GM23338 (cell line): Measurements from ENCODE around the gene OR5AK2. TPM values are rescaled to one million over a fixed set of nuclear protein-coding genes. Genes with fewer than 3 reads are reported as not detected.

Experiments
- ATAC-seq: fragments of 200-7000 bp; cut with Tn5 transposase; 3 replicates; pipeline ENCODE4 v1.9.1; 2020
- DNase-seq: peaks from one replicate; pipeline ENCODE4 v3.0.0-alpha.2; 2015; ENCODE audit warnings: low spot score
- H2AFZ ChIP-seq: fragments of 200-600 bp; sonication (generic); 2 replicates; pipeline ENCODE4 v1.8.0; 2016; ENCODE audit warnings: antibody characterized with exemption, mild to moderate bottlenecking, moderate library complexity
- H3F3A ChIP-seq: fragments of 200-600 bp; sonication (generic); replicated peaks from 2 replicates; pipeline ENCODE4 v1.8.0; 2017; ENCODE audit warnings: antibody characterized with exemption, mixed run types, low read depth
- H3K27ac ChIP-seq: fragments of 200-600 bp; sonication (generic); 2 replicates; pipeline ENCODE4 v1.6.1; 2016; ENCODE audit warnings: low read depth
- H3K27me3 ChIP-seq: fragments of 200-600 bp; sonication (generic); 2 replicates; pipeline ENCODE4 v1.8.0; 2016; ENCODE audit warnings: mild to moderate bottlenecking, mixed run types, moderate library complexity; ENCODE audit not compliant: insufficient read depth
- H3K36me3 ChIP-seq: fragments of 200-600 bp; sonication (generic); 2 replicates; pipeline ENCODE4 v1.8.0; 2016; ENCODE audit warnings: mild to moderate bottlenecking; ENCODE audit not compliant: insufficient read depth
- H3K4me1 ChIP-seq: fragments of 200-600 bp; sonication (generic); 2 replicates; pipeline ENCODE4 v1.8.0; 2016; ENCODE audit warnings: mild to moderate bottlenecking, moderate library complexity; ENCODE audit not compliant: insufficient read depth
- H3K4me2 ChIP-seq: fragments of 200-600 bp; sonication (generic); 2 replicates; pipeline ENCODE4 v1.7.1; 2017; ENCODE audit warnings: mixed run types
- H3K4me3 ChIP-seq: fragments of 200-600 bp; sonication (generic); 2 replicates; pipeline ENCODE4 v1.6.1; 2016; ENCODE audit warnings: mixed run types
- H3K79me2 ChIP-seq: fragments of 200-600 bp; sonication (generic); replicated peaks from 2 replicates; pipeline ENCODE4 v1.8.0; 2017; ENCODE audit warnings: mild to moderate bottlenecking; ENCODE audit not compliant: insufficient read depth
- H3K9me2 ChIP-seq: fragments of 200-600 bp; sonication (generic); 2 replicates; pipeline ENCODE4 v1.8.0; 2017; ENCODE audit not compliant: insufficient read depth
- H4K20me1 ChIP-seq: fragments of 200-600 bp; sonication (generic); replicated peaks from 2 replicates; pipeline ENCODE4 v1.8.0; 2017; ENCODE audit warnings: mild to moderate bottlenecking; ENCODE audit not compliant: insufficient read depth
- H3K27ac Mint-ChIP-seq: 2 replicates; pipeline ENCODE4 v1.8.0; 2020; ENCODE audit warnings: inconsistent platforms, mild to moderate bottlenecking, moderate library complexity, mixed read lengths
- H3K27me3 Mint-ChIP-seq: 3 replicates; pipeline ENCODE4 v1.8.0; 2022; ENCODE audit warnings: low read depth, mild to moderate bottlenecking, moderate library complexity, mixed read lengths, inconsistent platforms; ENCODE audit not compliant: insufficient read depth, poor library complexity
- H3K36me3 Mint-ChIP-seq: 3 replicates; pipeline ENCODE4 v1.8.0; 2021; ENCODE audit warnings: low read depth, mild to moderate bottlenecking, inconsistent platforms, moderate library complexity, mixed read lengths
- H3K4me1 Mint-ChIP-seq: 3 replicates; pipeline ENCODE4 v1.8.0; 2020; ENCODE audit warnings: mild to moderate bottlenecking, inconsistent platforms, mixed read lengths
- H3K4me3 Mint-ChIP-seq: 3 replicates; pipeline ENCODE4 v1.8.0; 2021; ENCODE audit warnings: moderate library complexity, mild to moderate bottlenecking, inconsistent platforms, mixed read lengths
- H3K9me3 Mint-ChIP-seq: 3 replicates; pipeline ENCODE4 v1.8.0; 2020; ENCODE audit warnings: moderate library complexity, mild to moderate bottlenecking, inconsistent platforms, mixed read lengths
- CREB1 ChIP-seq: fragments of 250-450 bp; sonication (Bioruptor Pico); IDR thresholded peaks from 2 replicates; pipeline ENCODE4 v1.5.0; 2020; ENCODE audit warnings: low read depth, mild to moderate bottlenecking, moderate library complexity
- EZH2 ChIP-seq: fragments of 200-600 bp; sonication (generic); IDR thresholded peaks from one replicate; pipeline ENCODE4 v1.8.0; 2017; ENCODE audit warnings: antibody characterized with exemption, mild to moderate bottlenecking, low read depth; ENCODE audit not compliant: unreplicated experiment
- EZH2phosphoT487 ChIP-seq: fragments of 200-600 bp; sonication (generic); IDR thresholded peaks from one replicate; pipeline ENCODE4 v1.8.1; 2018; ENCODE audit warnings: antibody characterized with exemption; ENCODE audit not compliant: unreplicated experiment
- JUNB ChIP-seq: IDR thresholded peaks from one replicate; pipeline ENCODE4 v1.6.1; 2016; ENCODE audit warnings: antibody characterized with exemption; ENCODE audit not compliant: unreplicated experiment
- NANOG ChIP-seq: IDR thresholded peaks from 2 replicates; pipeline ENCODE4 v1.6.1; 2016; ENCODE audit warnings: antibody characterized with exemption, borderline replicate concordance
- POLR2AphosphoS5 ChIP-seq: IDR thresholded peaks from 2 replicates; pipeline ENCODE4 v1.6.1; 2016; ENCODE audit warnings: antibody characterized with exemption, low read depth
- STAT1 ChIP-seq: IDR thresholded peaks from one replicate; pipeline ENCODE4 v1.6.1; 2016; ENCODE audit warnings: antibody characterized with exemption; ENCODE audit not compliant: unreplicated experiment
- ZNF114 ChIP-seq: fragments of 250-450 bp; sonication (Bioruptor Pico); IDR thresholded peaks from 2 replicates; pipeline ENCODE4 v1.5.0; 2020; ENCODE audit warnings: mild to moderate bottlenecking, moderate library complexity
- ZNF331 ChIP-seq: fragments of 250-450 bp; sonication (Bioruptor Pico); IDR thresholded peaks from 2 replicates; pipeline ENCODE4 v1.5.0; 2020; ENCODE audit warnings: low read depth, mild to moderate bottlenecking, moderate library complexity
- polyA plus RNA-seq: library from polyadenylated mRNA; unstranded; fragments of >200 nt; fragmentation: Nextera tagmentation; extraction: Ambion mirVana; gene quantifications from 2 replicates; pipeline ENCODE4 v1.2.1, GENCODE V29; 2016
- total RNA-seq: library from RNA; depleted of rRNA; stranded (reverse); fragments of >200 nt; shearing (Covaris generic); gene quantifications from 2 replicates; pipeline ENCODE4 v1.2.3, GENCODE V29; 2014
- TF ChIP-seq, protein P1 (sequence below), 2 experiments: fragments of 200-600 bp in 1 of 2; sonication (generic) in 1 of 2; conservative IDR thresholded peaks; 2 replicates each; pipeline versions ENCODE4 v1.5.1 to v1.6.1; 2016 to 2017; ENCODE audit warnings: antibody characterized with exemption in 2 of 2, low read depth in 2 of 2, mild to moderate bottlenecking in 2 of 2, moderate library complexity in 1 of 2
- TF ChIP-seq, protein P2 (sequence below): IDR thresholded peaks from 2 replicates; pipeline ENCODE4 v1.6.1; 2016; ENCODE audit warnings: antibody characterized with exemption
- TF ChIP-seq, protein P3 (sequence below): IDR thresholded peaks from one replicate; pipeline ENCODE4 v1.6.1; 2018; ENCODE audit warnings: antibody characterized with exemption; ENCODE audit not compliant: unreplicated experiment

OR5AK2 gene
- total and polyA plus RNA-seq, 2 experiments from 2014 or later: not detected

DNA sequence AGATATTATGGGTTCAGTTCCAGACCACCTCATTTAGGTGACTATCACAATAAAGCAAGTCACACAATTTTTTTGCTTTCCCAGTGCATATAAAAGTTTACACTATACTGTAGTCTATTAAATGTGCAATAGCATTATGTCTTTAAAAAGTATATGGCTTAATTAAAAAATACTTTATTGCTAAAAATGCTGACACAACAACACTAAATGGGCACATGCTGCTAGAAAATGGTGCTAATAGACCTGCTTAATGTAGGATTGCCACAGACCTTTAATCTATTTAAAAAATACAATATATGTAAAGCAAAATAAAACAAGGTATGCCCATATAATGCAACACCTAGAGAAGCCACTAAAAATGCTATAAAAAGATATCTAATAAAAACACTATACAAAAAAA, 27.1 kb upstream of the OR5AK2 start (continued):
- TF ChIP-seq CREB1 (CRISPR knock-in tag) (no peak), ZNF331 (CRISPR knock-in tag) (no peak), EZH2phosphoT487 (no peak)

DNA sequence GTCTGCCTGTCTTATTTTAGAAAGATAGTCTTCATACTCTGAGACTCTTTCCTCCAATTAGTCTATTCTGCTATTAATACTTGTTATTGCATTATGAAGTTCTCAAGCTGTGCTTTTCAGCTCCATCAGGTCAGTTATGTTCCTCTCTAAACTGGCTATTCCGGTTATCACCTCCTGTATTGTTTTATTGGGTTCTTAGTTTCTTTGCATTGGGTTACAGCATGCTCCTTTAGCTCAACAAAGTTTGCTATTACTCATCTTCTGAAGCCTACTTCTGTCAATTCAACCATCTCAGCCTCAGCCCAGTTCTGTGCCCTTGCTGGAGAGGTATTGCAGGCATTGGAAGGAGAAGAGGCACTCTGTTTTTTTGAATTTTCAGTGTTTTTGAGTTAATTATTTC, 21.0 kb upstream of the OR5AK2 start:
- peaks cover 8% of the 10 kb centered on the region; the same call in 1 of the 2 replicates for H3K9me2 ChIP-seq
- ATAC-seq: no peak
- Mint-ChIP-seq H3K4me3 (no peak overlapping the region), H3K27ac (no peak overlapping the region), H3K9me3 (peaks cover 40% of the 10 kb centered on the region), H3K36me3 (no peaks in the 10 kb centered on the region; the same call in 2 of the 3 replicates), H3K4me1 (no peaks in the 10 kb centered on the region), H3K27me3 (peaks cover 2% of the 10 kb centered on the region)
- no peaks in the 10 kb centered on the region for H3K4me1 ChIP-seq
- H3K27ac ChIP-seq: no peak overlapping the region
- no peak for DNase-seq
- no peaks in the 10 kb centered on the region for H3F3A ChIP-seq
- H3K27me3 ChIP-seq: no peaks in the 10 kb centered on the region
- no peak overlapping the region for H2AFZ ChIP-seq
- no peaks in the 10 kb centered on the region for H3K79me2 ChIP-seq
- no peaks in the 10 kb centered on the region for H4K20me1 ChIP-seq
- no peak overlapping the region for H3K4me3 ChIP-seq
- H3K4me2 ChIP-seq: no peak overlapping the region
- TF ChIP-seq POLR2AphosphoS5 (no peak), ZNF331 (CRISPR knock-in tag) (no peak), CREB1 (CRISPR knock-in tag) (no peak), ZNF114 (no peak)
- TF ChIP-seq, protein P1, sequence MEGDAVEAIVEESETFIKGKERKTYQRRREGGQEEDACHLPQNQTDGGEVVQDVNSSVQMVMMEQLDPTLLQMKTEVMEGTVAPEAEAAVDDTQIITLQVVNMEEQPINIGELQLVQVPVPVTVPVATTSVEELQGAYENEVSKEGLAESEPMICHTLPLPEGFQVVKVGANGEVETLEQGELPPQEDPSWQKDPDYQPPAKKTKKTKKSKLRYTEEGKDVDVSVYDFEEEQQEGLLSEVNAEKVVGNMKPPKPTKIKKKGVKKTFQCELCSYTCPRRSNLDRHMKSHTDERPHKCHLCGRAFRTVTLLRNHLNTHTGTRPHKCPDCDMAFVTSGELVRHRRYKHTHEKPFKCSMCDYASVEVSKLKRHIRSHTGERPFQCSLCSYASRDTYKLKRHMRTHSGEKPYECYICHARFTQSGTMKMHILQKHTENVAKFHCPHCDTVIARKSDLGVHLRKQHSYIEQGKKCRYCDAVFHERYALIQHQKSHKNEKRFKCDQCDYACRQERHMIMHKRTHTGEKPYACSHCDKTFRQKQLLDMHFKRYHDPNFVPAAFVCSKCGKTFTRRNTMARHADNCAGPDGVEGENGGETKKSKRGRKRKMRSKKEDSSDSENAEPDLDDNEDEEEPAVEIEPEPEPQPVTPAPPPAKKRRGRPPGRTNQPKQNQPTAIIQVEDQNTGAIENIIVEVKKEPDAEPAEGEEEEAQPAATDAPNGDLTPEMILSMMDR (conservative IDR thresholded peaks at IDR 0.05; ENCODE audit: low read depth in 2 of 2): no peak
- TF ChIP-seq, protein P2, sequence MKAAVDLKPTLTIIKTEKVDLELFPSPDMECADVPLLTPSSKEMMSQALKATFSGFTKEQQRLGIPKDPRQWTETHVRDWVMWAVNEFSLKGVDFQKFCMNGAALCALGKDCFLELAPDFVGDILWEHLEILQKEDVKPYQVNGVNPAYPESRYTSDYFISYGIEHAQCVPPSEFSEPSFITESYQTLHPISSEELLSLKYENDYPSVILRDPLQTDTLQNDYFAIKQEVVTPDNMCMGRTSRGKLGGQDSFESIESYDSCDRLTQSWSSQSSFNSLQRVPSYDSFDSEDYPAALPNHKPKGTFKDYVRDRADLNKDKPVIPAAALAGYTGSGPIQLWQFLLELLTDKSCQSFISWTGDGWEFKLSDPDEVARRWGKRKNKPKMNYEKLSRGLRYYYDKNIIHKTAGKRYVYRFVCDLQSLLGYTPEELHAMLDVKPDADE: no peak
- no peaks in the 10 kb centered on the region for H3K36me3 ChIP-seq

DNA sequence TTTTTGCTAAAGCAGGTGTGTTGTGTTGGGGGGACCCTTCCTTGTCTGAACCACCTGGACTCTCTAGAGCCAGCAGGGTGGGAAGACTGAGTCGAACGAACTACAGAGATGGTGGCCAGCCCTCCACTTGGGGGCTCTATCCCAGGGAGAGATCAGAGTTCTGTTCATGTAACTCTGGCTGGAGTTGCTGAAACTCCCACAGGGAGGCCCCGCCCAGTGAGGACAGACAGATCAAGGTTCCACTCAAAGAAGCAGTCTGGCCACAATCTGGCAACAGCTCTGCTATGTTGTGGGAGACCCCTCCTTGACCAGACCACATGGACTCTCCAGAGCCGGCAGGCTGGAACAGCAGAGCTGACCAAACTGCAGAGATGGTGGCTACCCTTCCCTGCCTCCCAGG, 20.2 kb upstream of the OR5AK2 start:
- Histone ChIP-seq H4K20me1 (no peaks in the 10 kb centered on the region), H3K4me3 (no peak overlapping the region), H3K27ac (no peak overlapping the region), H2AFZ (no peak overlapping the region), H3K4me2 (no peak overlapping the region), H3K27me3 (no peaks in the 10 kb centered on the region), H3K36me3 (no peaks in the 10 kb centered on the region), H3K79me2 (no peaks in the 10 kb centered on the region), H3F3A (no peaks in the 10 kb centered on the region), H3K4me1 (no peaks in the 10 kb centered on the region), H3K9me2 (peaks cover 8% of the 10 kb centered on the region; the same call in 1 of the 2 replicates)
- H3K36me3 Mint-ChIP-seq: no peaks in the 10 kb centered on the region; the same call in 2 of the 3 replicates
- peaks cover 38% of the 10 kb centered on the region for H3K9me3 Mint-ChIP-seq
- H3K27ac Mint-ChIP-seq: no peak overlapping the region
- no peaks in the 10 kb centered on the region for H3K4me1 Mint-ChIP-seq
- ATAC-seq (no peak), DNase-seq (no peak)
- H3K4me3 Mint-ChIP-seq: no peak overlapping the region
- peaks cover 2% of the 10 kb centered on the region for H3K27me3 Mint-ChIP-seq
- TF ChIP-seq, protein P3, sequence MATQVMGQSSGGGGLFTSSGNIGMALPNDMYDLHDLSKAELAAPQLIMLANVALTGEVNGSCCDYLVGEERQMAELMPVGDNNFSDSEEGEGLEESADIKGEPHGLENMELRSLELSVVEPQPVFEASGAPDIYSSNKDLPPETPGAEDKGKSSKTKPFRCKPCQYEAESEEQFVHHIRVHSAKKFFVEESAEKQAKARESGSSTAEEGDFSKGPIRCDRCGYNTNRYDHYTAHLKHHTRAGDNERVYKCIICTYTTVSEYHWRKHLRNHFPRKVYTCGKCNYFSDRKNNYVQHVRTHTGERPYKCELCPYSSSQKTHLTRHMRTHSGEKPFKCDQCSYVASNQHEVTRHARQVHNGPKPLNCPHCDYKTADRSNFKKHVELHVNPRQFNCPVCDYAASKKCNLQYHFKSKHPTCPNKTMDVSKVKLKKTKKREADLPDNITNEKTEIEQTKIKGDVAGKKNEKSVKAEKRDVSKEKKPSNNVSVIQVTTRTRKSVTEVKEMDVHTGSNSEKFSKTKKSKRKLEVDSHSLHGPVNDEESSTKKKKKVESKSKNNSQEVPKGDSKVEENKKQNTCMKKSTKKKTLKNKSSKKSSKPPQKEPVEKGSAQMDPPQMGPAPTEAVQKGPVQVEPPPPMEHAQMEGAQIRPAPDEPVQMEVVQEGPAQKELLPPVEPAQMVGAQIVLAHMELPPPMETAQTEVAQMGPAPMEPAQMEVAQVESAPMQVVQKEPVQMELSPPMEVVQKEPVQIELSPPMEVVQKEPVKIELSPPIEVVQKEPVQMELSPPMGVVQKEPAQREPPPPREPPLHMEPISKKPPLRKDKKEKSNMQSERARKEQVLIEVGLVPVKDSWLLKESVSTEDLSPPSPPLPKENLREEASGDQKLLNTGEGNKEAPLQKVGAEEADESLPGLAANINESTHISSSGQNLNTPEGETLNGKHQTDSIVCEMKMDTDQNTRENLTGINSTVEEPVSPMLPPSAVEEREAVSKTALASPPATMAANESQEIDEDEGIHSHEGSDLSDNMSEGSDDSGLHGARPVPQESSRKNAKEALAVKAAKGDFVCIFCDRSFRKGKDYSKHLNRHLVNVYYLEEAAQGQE: no peak
- no peak for TF ChIP-seq POLR2AphosphoS5
- TF ChIP-seq ZNF114: no peak
- no peak for TF ChIP-seq CREB1 (CRISPR knock-in tag)
- TF ChIP-seq, protein P1 (conservative IDR thresholded peaks at IDR 0.05; ENCODE audit: low read depth in 2 of 2): no peak
- TF ChIP-seq ZNF331 (CRISPR knock-in tag): no peak
- no peak for TF ChIP-seq STAT1
- no peak for TF ChIP-seq EZH2
- TF ChIP-seq JUNB: no peak
- no peak for TF ChIP-seq NANOG
